Cardiac muscle cell (in vitro differentiated cells and primary cell): Measurements from ENCODE around the gene CMSS1. TPM values are rescaled to one million over a fixed set of nuclear protein-coding genes. Genes with fewer than 3 reads are reported as not detected.

ENCODE experiments used
- DNase-seq, 2 donors: peaks; one replicate each; pipeline versions ENCODE4 v3.0.0 to v3.0.0-alpha.2; 2010 to 2017; ENCODE audit warnings: low read depth in 1 of 2, low spot score in 1 of 2
- H3K27ac ChIP-seq: fragments of 200-600 bp; sonication (generic); 2 replicates; pipeline ENCODE4 v1.5.1; 2016
- H3K27me3 ChIP-seq: fragments of 200-600 bp; sonication (generic); 2 replicates; pipeline ENCODE4 v1.6.0; 2016; ENCODE audit warnings: control low read depth
- H3K36me3 ChIP-seq: fragments of 200-600 bp; sonication (generic); 2 replicates; pipeline ENCODE4 v1.5.1; 2016; ENCODE audit warnings: control low read depth
- H3K4me1 ChIP-seq: fragments of 200-600 bp; sonication (generic); 2 replicates; pipeline ENCODE4 v1.8.1; 2017; ENCODE audit warnings: low read depth, mild to moderate bottlenecking, mixed run types
- H3K4me3 ChIP-seq: fragments of 200-600 bp; sonication (generic); 2 replicates; pipeline ENCODE4 v1.5.1; 2016; ENCODE audit warnings: mild to moderate bottlenecking
- H3K9me3 ChIP-seq: fragments of 200-600 bp; sonication (generic); 2 replicates; pipeline ENCODE4 v1.5.1; 2017; ENCODE audit warnings: low read depth, mild to moderate bottlenecking, control low read depth
- CTCF ChIP-seq: IDR thresholded peaks from 2 replicates; pipeline ENCODE4 v1.5.1; 2012; ENCODE audit warnings: low read depth, mild to moderate bottlenecking, low read length
- polyA plus RNA-seq: library from polyadenylated mRNA; unstranded; fragments of >200 nt; fragmentation: Nextera tagmentation; extraction: Ambion mirVana; gene quantifications from 2 replicates; pipeline ENCODE4 v1.2.1, GENCODE V29; 2016
- total RNA-seq: library from RNA; depleted of rRNA; stranded (reverse); fragments of >200 nt; gene quantifications from 2 replicates; pipeline ENCODE4 v1.2.3, GENCODE V29; 2016

CMSS1 gene
- total and polyA plus RNA-seq, 2 experiments from 2014 or later = 13.1 to 32.9 TPM

- H3K27ac ChIP-seq = no peak overlapping the region
- no peaks in the 10 kb centered on the region for H3K9me3 ChIP-seq
- no peak for TF ChIP-seq CTCF
- H3K4me1 ChIP-seq = no peaks in the 10 kb centered on the region
- DNase-seq = no peak
- no peaks in the 10 kb centered on the region for H3K36me3 ChIP-seq
- H3K4me3 ChIP-seq = no peak overlapping the region
- no peaks in the 10 kb centered on the region for H3K27me3 ChIP-seq
These were observed 366.0 kb downstream of the CMSS1 start for GRCh38 chr3:100183608-100184125.

GRCh38 chr3:100184948-100185570, 367.4 kb downstream of the CMSS1 start:
- Histone ChIP-seq H3K27ac (no peak overlapping the region), H3K4me1 (no peaks in the 10 kb centered on the region), H3K27me3 (no peaks in the 10 kb centered on the region), H3K9me3 (no peaks in the 10 kb centered on the region), H3K36me3 (no peaks in the 10 kb centered on the region), H3K4me3 (no peak overlapping the region)
- no peak for DNase-seq
- no peak for TF ChIP-seq CTCF

- no peak for TF ChIP-seq CTCF
- H3K4me3 ChIP-seq = no peak overlapping the region
- no peak overlapping the region for H3K27ac ChIP-seq
- DNase-seq = no peak
- no peaks in the 10 kb centered on the region for H3K4me1 ChIP-seq
- H3K36me3 ChIP-seq = no peaks in the 10 kb centered on the region
- H3K27me3 ChIP-seq = no peaks in the 10 kb centered on the region
- H3K9me3 ChIP-seq = no peaks in the 10 kb centered on the region
These were observed 368.2 kb downstream of the CMSS1 start for GRCh38 chr3:100185847-100186246.

- Histone ChIP-seq H3K4me3 (no peak overlapping the region), H3K9me3 (no peaks in the 10 kb centered on the region), H3K27me3 (no peaks in the 10 kb centered on the region), H3K36me3 (no peaks in the 10 kb centered on the region), H3K4me1 (no peaks in the 10 kb centered on the region), H3K27ac (no peak overlapping the region)
- DNase-seq = no peak
- TF ChIP-seq CTCF = no peak
These were observed 371.8 kb downstream of the CMSS1 start for GRCh38 chr3:100189444-100189964.

GRCh38 chr3:100195375-100195774, 377.7 kb downstream of the CMSS1 start:
- Histone ChIP-seq H3K4me1 (no peaks in the 10 kb centered on the region), H3K27me3 (no peaks in the 10 kb centered on the region), H3K27ac (no peak overlapping the region), H3K4me3 (no peak overlapping the region), H3K9me3 (no peaks in the 10 kb centered on the region), H3K36me3 (no peaks in the 10 kb centered on the region)
- DNase-seq = no peak
- TF ChIP-seq CTCF = no peak
